ENCODE data around the gene UBE4A.

GRCh38 chr11:118448294-118448693 lies 88.9 kb downstream of the UBE4A start:
- TF ChIP-seq SMC3 (IDR thresholded peaks at IDR 0.05; ENCODE audit: borderline replicate concordance, low read length), result no peak
- no peak for TF ChIP-seq TAF1 (IDR thresholded peaks at IDR 0.05; ENCODE audit: borderline replicate concordance, low read depth, low read length)
- no peak for TF ChIP-seq POLR2A (IDR thresholded peaks at IDR 0.05; ENCODE audit: low read depth, low read length)
